Upper lobe of left lung (tissue), 6 donors: ENCODE measurements around the gene UNC5C. TPM values are rescaled to one million over a fixed set of nuclear protein-coding genes. Genes with fewer than 3 reads are reported as not detected.

Experiments
- ATAC-seq, 2 donors: fragments of 200-7000 bp; cut with Tn5 transposase; one replicate each; pipeline ENCODE4 v1.9.1; 2022; ENCODE audit warnings: mild to moderate bottlenecking in 2 of 2, moderate library complexity in 2 of 2; ENCODE audit not compliant: low FRiP score in 2 of 2
- DNase-seq, 2 donors: peaks; one replicate each; pipeline ENCODE4 v3.0.0-alpha.2; 2019 to 2020
- H3K27ac ChIP-seq, 4 donors: fragments of 200-600 bp; sonication (generic); one replicate each; pipeline ENCODE4 v1.5.1; 2016 to 2019
- H3K27me3 ChIP-seq, 4 donors: fragments of 200-600 bp; sonication (generic); one replicate each; pipeline ENCODE4 v1.5.1; 2017 to 2019
- H3K36me3 ChIP-seq, 4 donors: fragments of 200-600 bp; sonication (generic); one replicate each; pipeline ENCODE4 v1.5.1; 2016 to 2019
- H3K4me1 ChIP-seq, 4 donors: fragments of 200-600 bp; sonication (generic); one replicate each; pipeline ENCODE4 v1.5.1; 2018 to 2019
- H3K4me3 ChIP-seq, 4 donors: fragments of 200-600 bp; sonication (generic); one replicate each; pipeline ENCODE4 v1.5.1; 2017 to 2019; ENCODE audit warnings: mild to moderate bottlenecking in 2 of 4, moderate library complexity in 1 of 4
- H3K9me3 ChIP-seq, 4 donors: fragments of 200-600 bp; sonication (generic); one replicate each; pipeline ENCODE4 v1.5.1; 2018 to 2019
- EP300 ChIP-seq, 4 donors: sonication (generic); formaldehyde crosslinking; IDR thresholded peaks; one replicate each; pipeline ENCODE4 v1.5.1; 2017; ENCODE audit warnings: antibody characterized with exemption in 4 of 4, control low read depth in 2 of 4
- POLR2A ChIP-seq, 4 donors: fragments of 450-650 bp; IDR thresholded peaks; one replicate each; pipeline ENCODE4 v1.5.1; 2016 to 2017; ENCODE audit warnings: antibody characterized with exemption in 4 of 4, mild to moderate bottlenecking in 2 of 4
- POLR2AphosphoS5 ChIP-seq, 2 donors: sonication (generic); formaldehyde crosslinking; IDR thresholded peaks; one replicate each; pipeline ENCODE4 v1.5.1; 2017; ENCODE audit warnings: antibody characterized with exemption in 2 of 2
- WGBS, 2 donors: methylation state at CpG; one replicate each; pipeline ENCODE4 v1.1.5; 2017 to 2018; 5-methylcytosine and 5-hydroxymethylcytosine counted together
- total RNA-seq, 6 donors: library from RNA; depleted of rRNA in 4 of 6; stranded (reverse); fragments of >200 nt in 4 of 6; gene quantifications; one replicate each; pipeline versions ENCODE4 v1.1.0 to v1.2.1, GENCODE V29; 2016 to 2021
- TF ChIP-seq, protein P1 (sequence below), 6 experiments: fragments of 450-650 bp in 4 of 6; fragments of 200-600 bp in 2 of 6; sonication (generic) in 2 of 6; IDR thresholded peaks; one replicate each; pipeline ENCODE4 v1.5.1; 2016 to 2019; ENCODE audit warnings: antibody characterized with exemption in 6 of 6
- donor health status: DM: no; HTN: no; CAD: no; lungs with moderate emphysema.
- donor health status: DM: no; HTN: yes; CAD: no; lungs with severe emphysema.

The UNC5C gene
- total RNA-seq, 6 donors from 2014 or later: 1.8 to 14.7 (median 3.2) TPM

DNA sequence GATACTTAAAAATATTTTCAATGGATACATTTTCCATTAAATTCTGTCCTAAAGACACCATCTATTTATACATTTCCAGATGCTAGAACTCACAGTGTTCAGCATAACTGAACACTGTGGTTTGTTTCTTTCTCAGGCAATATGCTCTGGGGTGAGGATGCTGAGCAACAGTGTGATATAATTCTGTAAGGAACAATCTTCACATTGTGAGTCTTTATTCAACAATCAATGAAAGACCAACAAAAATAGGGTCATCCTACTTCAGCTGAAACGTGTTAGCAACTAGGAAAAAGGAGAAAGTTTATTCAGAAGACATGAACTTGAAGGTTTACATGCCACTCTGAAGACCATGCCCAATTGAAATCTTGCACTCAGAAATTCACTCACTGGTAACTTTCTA lies 284.8 kb downstream of the UNC5C start:
- Histone ChIP-seq H3K27ac (no peak overlapping the region), H3K27me3 (no peaks in the 10 kb centered on the region), H3K9me3 (no peaks in the 10 kb centered on the region), H3K36me3 (no peaks in the 10 kb centered on the region), H3K4me1 (no peaks in the 10 kb centered on the region), H3K4me3 (no peak overlapping the region)
- DNase-seq (no peak), ATAC-seq (no peak)
- WGBS, 2 donors: 52 to 77% methylated on average over 1 of the region's 1 CpG
- no peak for TF ChIP-seq POLR2A (IDR thresholded peaks at IDR 0.05)
- TF ChIP-seq, protein P1, sequence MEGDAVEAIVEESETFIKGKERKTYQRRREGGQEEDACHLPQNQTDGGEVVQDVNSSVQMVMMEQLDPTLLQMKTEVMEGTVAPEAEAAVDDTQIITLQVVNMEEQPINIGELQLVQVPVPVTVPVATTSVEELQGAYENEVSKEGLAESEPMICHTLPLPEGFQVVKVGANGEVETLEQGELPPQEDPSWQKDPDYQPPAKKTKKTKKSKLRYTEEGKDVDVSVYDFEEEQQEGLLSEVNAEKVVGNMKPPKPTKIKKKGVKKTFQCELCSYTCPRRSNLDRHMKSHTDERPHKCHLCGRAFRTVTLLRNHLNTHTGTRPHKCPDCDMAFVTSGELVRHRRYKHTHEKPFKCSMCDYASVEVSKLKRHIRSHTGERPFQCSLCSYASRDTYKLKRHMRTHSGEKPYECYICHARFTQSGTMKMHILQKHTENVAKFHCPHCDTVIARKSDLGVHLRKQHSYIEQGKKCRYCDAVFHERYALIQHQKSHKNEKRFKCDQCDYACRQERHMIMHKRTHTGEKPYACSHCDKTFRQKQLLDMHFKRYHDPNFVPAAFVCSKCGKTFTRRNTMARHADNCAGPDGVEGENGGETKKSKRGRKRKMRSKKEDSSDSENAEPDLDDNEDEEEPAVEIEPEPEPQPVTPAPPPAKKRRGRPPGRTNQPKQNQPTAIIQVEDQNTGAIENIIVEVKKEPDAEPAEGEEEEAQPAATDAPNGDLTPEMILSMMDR (IDR thresholded peaks at IDR 0.05): no peak
- no peak for TF ChIP-seq EP300 (IDR thresholded peaks at IDR 0.05)
- no peak for TF ChIP-seq POLR2AphosphoS5 (IDR thresholded peaks at IDR 0.05)

DNA sequence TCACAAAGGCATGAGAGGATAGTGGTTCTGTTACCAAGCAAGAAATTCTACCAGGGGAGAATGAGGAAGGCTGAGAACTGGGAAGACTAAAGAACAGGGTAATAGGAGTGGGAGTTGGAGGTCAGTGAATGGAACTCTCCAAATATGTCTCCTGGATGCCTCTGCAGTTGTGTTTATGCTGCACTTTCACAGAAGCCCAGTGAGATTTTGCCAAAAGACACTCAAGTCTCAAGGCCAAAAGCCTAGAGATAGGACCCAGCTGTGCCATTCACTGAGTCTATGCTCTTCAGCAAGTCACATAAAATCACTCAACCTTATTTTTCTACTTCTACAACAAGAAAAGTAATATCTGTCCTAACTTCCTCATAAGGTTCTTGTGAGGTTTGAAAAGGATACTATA lies 285.4 kb downstream of the UNC5C start:
- H3K9me3 ChIP-seq: no peaks in the 10 kb centered on the region
- no peaks in the 10 kb centered on the region for H3K27me3 ChIP-seq

DNA sequence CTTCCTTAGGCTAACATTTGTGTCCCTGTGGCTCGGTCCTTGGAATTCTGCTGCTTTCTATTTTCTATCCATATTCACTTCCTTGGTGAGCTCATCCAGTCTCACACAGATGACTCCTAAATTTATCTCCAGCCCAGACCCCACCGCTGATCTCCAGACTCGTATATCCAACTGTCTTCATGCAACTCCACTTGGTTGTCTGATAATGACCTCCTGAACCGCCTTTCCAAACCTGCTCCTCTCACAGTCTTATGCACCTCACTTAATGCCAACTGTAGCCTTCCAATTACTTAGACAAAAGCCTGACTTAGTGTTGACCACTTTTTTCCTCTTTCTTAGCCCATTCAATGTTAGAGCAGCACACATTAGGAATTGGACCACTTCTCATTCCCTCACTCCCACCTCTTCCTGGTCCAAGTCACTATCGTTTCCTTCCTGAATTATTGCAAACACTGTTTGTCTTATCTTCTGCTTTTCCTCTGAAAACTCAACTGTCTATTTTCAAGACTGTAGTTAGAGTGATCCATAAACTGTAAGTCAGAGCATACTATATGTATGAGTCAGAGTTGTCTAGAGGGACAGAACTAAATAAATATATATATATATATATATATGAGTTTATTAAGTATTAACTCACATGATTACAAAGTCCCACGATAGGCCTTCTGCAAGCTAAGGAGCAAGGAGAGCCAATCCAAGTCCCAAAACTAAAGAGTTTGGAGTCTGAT lies 292.5 kb downstream of the UNC5C start:
- Histone ChIP-seq H3K36me3 (no peaks in the 10 kb centered on the region), H3K27ac (no peak overlapping the region), H3K9me3 (no peaks in the 10 kb centered on the region), H3K27me3 (no peaks in the 10 kb centered on the region), H3K4me3 (no peak overlapping the region), H3K4me1 (peaks cover 0 to 7% (median 0%) of the 10 kb centered on the region in 4 donors)
- no peak for TF ChIP-seq POLR2AphosphoS5 (IDR thresholded peaks at IDR 0.05)
- TF ChIP-seq, protein P1 (IDR thresholded peaks at IDR 0.05): no peak
- no peak for TF ChIP-seq EP300 (IDR thresholded peaks at IDR 0.05)
- no peak for TF ChIP-seq POLR2A (IDR thresholded peaks at IDR 0.05)
- WGBS, 2 donors: 87 to 89% methylated on average over 6 of the region's 6 CpGs
- ATAC-seq (no peak), DNase-seq (no peak)

More for the DNA sequence above, 285.4 kb downstream of the UNC5C start:
- no peak for DNase-seq
- H3K36me3 ChIP-seq: no peaks in the 10 kb centered on the region
- H3K4me3 ChIP-seq: no peak overlapping the region
- no peaks in the 10 kb centered on the region for H3K4me1 ChIP-seq
- no peak for ATAC-seq
- no peak overlapping the region for H3K27ac ChIP-seq
- TF ChIP-seq, protein P1 (IDR thresholded peaks at IDR 0.05): no peak
- TF ChIP-seq POLR2A (IDR thresholded peaks at IDR 0.05) (no peak), POLR2AphosphoS5 (IDR thresholded peaks at IDR 0.05) (no peak), EP300 (IDR thresholded peaks at IDR 0.05) (no peak)

DNA sequence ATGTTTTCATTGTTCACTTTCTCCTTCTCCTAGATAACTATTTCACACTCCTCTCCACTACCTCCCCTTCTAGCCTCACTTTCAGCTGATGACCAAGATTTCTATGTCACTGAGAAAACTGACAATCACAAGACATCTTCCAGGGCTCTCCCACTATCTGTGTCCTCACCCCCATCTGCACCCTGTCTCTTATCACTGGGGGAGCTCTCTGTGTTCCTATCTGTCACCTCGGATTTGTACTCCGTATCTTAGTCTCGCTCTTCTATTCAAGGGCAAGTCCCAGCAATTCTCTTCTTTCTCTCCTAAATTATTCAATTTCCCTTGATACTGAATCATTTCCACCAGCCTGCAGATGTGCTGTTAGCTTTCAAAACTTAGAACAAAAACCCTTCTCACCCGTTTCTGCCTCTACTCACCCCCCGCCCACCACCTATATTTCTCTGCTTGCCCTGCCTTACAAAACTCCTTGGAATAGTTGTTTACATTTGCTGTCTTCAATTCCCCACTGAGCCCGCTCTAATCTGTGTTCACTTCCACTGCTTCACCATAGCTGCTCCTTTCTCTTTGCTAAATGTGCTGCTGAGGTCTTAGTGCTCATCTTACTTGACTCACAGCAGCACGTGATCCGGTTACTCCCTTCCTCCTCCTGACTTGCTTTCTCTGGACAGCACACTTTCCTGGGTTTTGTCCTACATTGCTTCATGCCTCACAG lies 293.2 kb downstream of the UNC5C start:
- Histone ChIP-seq H3K27me3 (no peaks in the 10 kb centered on the region), H3K4me1 (peaks cover 0 to 11% (median 2%) of the 10 kb centered on the region in 4 donors), H3K27ac (no peak overlapping the region), H3K4me3 (no peak overlapping the region), H3K9me3 (no peaks in the 10 kb centered on the region), H3K36me3 (no peaks in the 10 kb centered on the region)
- no peak for TF ChIP-seq EP300 (IDR thresholded peaks at IDR 0.05)
- TF ChIP-seq, protein P1 (IDR thresholded peaks at IDR 0.05): no peak
- TF ChIP-seq POLR2AphosphoS5 (IDR thresholded peaks at IDR 0.05): no peak
- no peak for TF ChIP-seq POLR2A (IDR thresholded peaks at IDR 0.05)
- ATAC-seq: peak in 1 of 2 donors; percentile 58
- WGBS, 2 donors: 82 to 86% methylated on average over 8 of the region's 8 CpGs
- DNase-seq: no peak
